Liver (tissue), 9 donors: Measurements from ENCODE around the gene NDUFA3. TPM values are rescaled to one million over a fixed set of nuclear protein-coding genes. Genes with fewer than 3 reads are reported as not detected.

Source experiments
- DNase-seq: peaks from one replicate; pipeline ENCODE4 v3.0.0-alpha.2; 2017; ENCODE audit warnings: low spot score
- H3K27ac ChIP-seq, 2 donors: one replicate each; pipeline ENCODE4 v1.7.0; 2013; ENCODE audit warnings: inconsistent platforms in 2 of 2, low read length in 2 of 2, control low read depth in 1 of 2, low read depth in 1 of 2, mild to moderate bottlenecking in 1 of 2
- H3K27me3 ChIP-seq, 4 donors: one replicate each; pipeline versions ENCODE4 v1.6.1 to v1.7.0; 2013; ENCODE audit warnings: low read length in 3 of 4, inconsistent platforms in 1 of 4, mild to moderate bottlenecking in 1 of 4, moderate library complexity in 1 of 4; ENCODE audit not compliant: control insufficient read depth in 4 of 4, insufficient read depth in 4 of 4
- H3K36me3 ChIP-seq, 4 donors: one replicate each; pipeline versions ENCODE4 v1.6.1 to v1.7.0; 2013; ENCODE audit warnings: low read length in 3 of 4, mild to moderate bottlenecking in 3 of 4, low read depth in 1 of 4, moderate library complexity in 1 of 4; ENCODE audit not compliant: control insufficient read depth in 4 of 4, insufficient read depth in 3 of 4
- H3K4me1 ChIP-seq, 4 donors: one replicate each; pipeline versions ENCODE4 v1.6.1 to v1.7.0; 2013; ENCODE audit warnings: low read length in 3 of 4, mild to moderate bottlenecking in 3 of 4, moderate library complexity in 1 of 4; ENCODE audit not compliant: control insufficient read depth in 4 of 4, insufficient read depth in 4 of 4
- H3K4me3 ChIP-seq, 3 donors: one replicate each; pipeline versions ENCODE4 v1.6.1 to v1.7.0; 2013; ENCODE audit warnings: low read length in 3 of 3, control low read depth in 1 of 3, low read depth in 1 of 3, mild to moderate bottlenecking in 1 of 3
- H3K9ac ChIP-seq, 2 donors: one replicate each; pipeline ENCODE4 v1.7.0; 2013; ENCODE audit warnings: low read length in 2 of 2, mild to moderate bottlenecking in 2 of 2, moderate library complexity in 2 of 2, control low read depth in 1 of 2, low read depth in 1 of 2
- H3K9me3 ChIP-seq, 4 donors: one replicate each; pipeline versions ENCODE4 v1.6.1 to v1.7.0; 2013; ENCODE audit warnings: low read length in 3 of 4; ENCODE audit not compliant: control insufficient read depth in 4 of 4
- ATF3 ChIP-seq: IDR thresholded peaks from 2 replicates; pipeline ENCODE4 v1.6.1; 2016; ENCODE audit warnings: antibody characterized with exemption
- CTCF ChIP-seq: fragments of 150-350 bp; IDR thresholded peaks from 2 replicates; pipeline ENCODE4 v1.5.1; 2017; ENCODE audit warnings: improper control_type of control experiment, low read depth, low read length; ENCODE audit not compliant: missing input control
- EGR1 ChIP-seq, 2 donors: IDR thresholded peaks; 2 replicates each; pipeline ENCODE4 v1.6.1; 2016 to 2018; ENCODE audit warnings: antibody characterized with exemption in 2 of 2, low read depth in 2 of 2
- FOXA1 ChIP-seq: IDR thresholded peaks from 2 replicates; pipeline ENCODE4 v1.6.1; 2016; ENCODE audit warnings: antibody characterized with exemption
- FOXA2 ChIP-seq: IDR thresholded peaks from 2 replicates; pipeline ENCODE4 v1.6.1; 2016; ENCODE audit warnings: antibody characterized with exemption
- GABPA ChIP-seq, 2 donors: IDR thresholded peaks in 1 of 2; conservative IDR thresholded peaks in 1 of 2; 2 replicates each; pipeline ENCODE4 v1.6.1; 2016; ENCODE audit warnings: antibody characterized with exemption in 2 of 2, mild to moderate bottlenecking in 1 of 2, moderate library complexity in 1 of 2
- HNF4A ChIP-seq, 2 donors: conservative IDR thresholded peaks; 2 replicates each; pipeline ENCODE4 v1.6.1; 2016; ENCODE audit warnings: antibody characterized with exemption in 2 of 2, mild to moderate bottlenecking in 2 of 2
- HNF4G ChIP-seq: IDR thresholded peaks from 2 replicates; pipeline ENCODE4 v1.6.1; 2016; ENCODE audit warnings: antibody characterized with exemption
- JUND ChIP-seq, 2 donors: IDR thresholded peaks; 2 replicates each; pipeline ENCODE4 v1.6.1; 2016; ENCODE audit warnings: antibody characterized with exemption in 2 of 2
- MAX ChIP-seq: IDR thresholded peaks from 2 replicates; pipeline ENCODE4 v1.6.1; 2016; ENCODE audit warnings: antibody characterized with exemption
- NR2F2 ChIP-seq: IDR thresholded peaks from 2 replicates; pipeline ENCODE4 v1.6.1; 2016; ENCODE audit warnings: antibody characterized with exemption
- RAD21 ChIP-seq, 2 donors: IDR thresholded peaks; 2 replicates each; pipeline ENCODE4 v1.6.1; 2016; ENCODE audit warnings: antibody characterized with exemption in 2 of 2, mild to moderate bottlenecking in 2 of 2
- SP1 ChIP-seq: IDR thresholded peaks from 2 replicates; pipeline ENCODE4 v1.6.1; 2018; ENCODE audit warnings: antibody characterized with exemption, mild to moderate bottlenecking
- TAF1 ChIP-seq: conservative IDR thresholded peaks from 2 replicates; pipeline ENCODE4 v1.6.1; 2016; ENCODE audit warnings: antibody characterized with exemption, mild to moderate bottlenecking
- YY1 ChIP-seq: IDR thresholded peaks from 2 replicates; pipeline ENCODE4 v1.6.1; 2016; ENCODE audit warnings: antibody characterized with exemption, mild to moderate bottlenecking
- ZBTB33 ChIP-seq: IDR thresholded peaks from 2 replicates; pipeline ENCODE4 v1.6.1; 2016; ENCODE audit warnings: antibody characterized with exemption
- WGBS: extraction: QIAGEN DNeasy Blood & Tissue Kit; methylation state at CpG from one replicate; pipeline ENCODE4 v1.1.7; 2013; 5-methylcytosine and 5-hydroxymethylcytosine counted together
- polyA plus RNA-seq, 2 donors: library from polyadenylated mRNA; stranded (reverse) in 1 of 2; unstranded in 1 of 2; fragments of 200-250 nt in 1 of 2; fragments of >200 nt in 1 of 2; fragmentation: Nextera tagmentation in 1 of 2; extraction: Ambion mirVana in 1 of 2; gene quantifications; one replicate each; pipeline versions ENCODE4 v1.2.1 to v1.2.3, GENCODE V29; 2013 to 2015
- total RNA-seq, 2 donors: library from RNA; depleted of rRNA; stranded (reverse); fragments of >200 nt; gene quantifications; one replicate each; pipeline ENCODE4 v1.2.3, GENCODE V29; 2014
- donor health status: healthy.
- donor health status: healthy.
- donor health status: healthy.
- donor health status: healthy.
- donor health status: healthy.

The NDUFA3 gene
- total and polyA plus RNA-seq, 4 donors = 5.9 to 343 (median 68.5) TPM

GRCh38 chr19:54125713-54126112 is 23.1 kb downstream of the NDUFA3 start:
- H3K4me1 ChIP-seq = no peaks in the 10 kb centered on the region
- H3K9me3 ChIP-seq = no peaks in the 10 kb centered on the region
- 95% methylated on average over 9 of the region's 9 CpGs for WGBS
- H3K27me3 ChIP-seq = no peaks in the 10 kb centered on the region
- no peak for TF ChIP-seq EGR1 (IDR thresholded peaks at IDR 0.05; ENCODE audit: low read depth in 2 of 2)
- no peak for TF ChIP-seq RAD21 (IDR thresholded peaks at IDR 0.05)
- TF ChIP-seq NR2F2 = no peak
- TF ChIP-seq HNF4A (conservative IDR thresholded peaks at IDR 0.05) = no peak
- no peak for TF ChIP-seq ATF3
- TF ChIP-seq CTCF = no peak
- no peak for TF ChIP-seq SP1
- TF ChIP-seq YY1 = no peak
- TF ChIP-seq HNF4G = no peak
- no peak for TF ChIP-seq FOXA1
- TF ChIP-seq ZBTB33 = no peak
- TF ChIP-seq MAX = no peak
- TF ChIP-seq TAF1 = no peak
- no peak for TF ChIP-seq FOXA2
- TF ChIP-seq GABPA (IDR thresholded peaks at IDR 0.05 in 1 of 2, conservative IDR thresholded peaks at IDR 0.05 in 1 of 2) = no peak
- no peak overlapping the region for H3K9ac ChIP-seq
- DNase-seq = no peak
- H3K27ac ChIP-seq = no peak overlapping the region
- H3K4me3 ChIP-seq = no peak overlapping the region
- peaks cover 11 to 88% (median 34%) of the 10 kb centered on the region in 4 donors for H3K36me3 ChIP-seq

GRCh38 chr19:54127688-54128440 is 25.2 kb downstream of the NDUFA3 start:
- H3K9me3 ChIP-seq = no peaks in the 10 kb centered on the region
- H3K27ac ChIP-seq = no peak overlapping the region
- H3K9ac ChIP-seq = no peak overlapping the region
- no peaks in the 10 kb centered on the region for H3K27me3 ChIP-seq
- no peak for TF ChIP-seq GABPA (IDR thresholded peaks at IDR 0.05 in 1 of 2, conservative IDR thresholded peaks at IDR 0.05 in 1 of 2)
- TF ChIP-seq JUND (IDR thresholded peaks at IDR 0.05) = no peak
- peaks cover 7 to 82% (median 36%) of the 10 kb centered on the region in 4 donors for H3K36me3 ChIP-seq
- WGBS = 92% methylated on average over 44 of the region's 44 CpGs
- no peak for DNase-seq
- H3K4me3 ChIP-seq = no peak overlapping the region
- no peaks in the 10 kb centered on the region for H3K4me1 ChIP-seq
